NCI-H2029 treated with DMSO at 0.1 percent for 48 hours (cell line): ENCODE results near the gene RAB37.

Source experiments
- DNase-seq: peaks from one replicate; lab custom pipeline; 2025; lab: John Stamatoyannopoulos, UW

The RAB37 gene

DNA sequence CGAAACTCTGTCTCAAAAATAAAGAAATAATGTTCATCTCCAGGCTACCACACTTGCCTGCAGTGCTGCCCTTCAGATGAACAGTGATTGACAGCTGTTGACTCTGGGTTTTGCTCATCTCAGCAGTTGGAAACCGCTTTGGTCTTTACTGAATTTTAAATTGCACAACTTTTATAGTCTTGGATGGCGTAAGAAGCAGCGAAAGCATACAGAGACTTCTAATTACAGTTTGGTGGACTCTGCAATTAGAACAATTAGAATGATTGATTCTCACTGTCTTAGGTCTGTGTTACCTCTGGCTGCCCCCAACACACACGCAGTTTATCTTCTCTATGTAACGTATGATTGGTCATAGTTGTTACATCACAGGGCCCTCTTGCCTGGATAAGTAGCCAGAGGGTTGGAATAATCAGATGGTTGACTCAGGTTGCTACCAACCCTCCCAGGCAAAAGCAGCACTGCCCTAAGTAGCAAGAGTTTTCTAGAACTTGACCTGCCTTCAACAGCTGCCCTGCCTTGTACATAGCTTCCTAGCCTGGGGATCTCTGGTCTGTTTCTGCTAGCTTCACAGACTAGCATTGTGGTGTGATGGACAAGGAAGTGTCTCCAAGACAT lies 41.0 kb downstream of the RAB37 start:
- no peak for DNase-seq

DNA sequence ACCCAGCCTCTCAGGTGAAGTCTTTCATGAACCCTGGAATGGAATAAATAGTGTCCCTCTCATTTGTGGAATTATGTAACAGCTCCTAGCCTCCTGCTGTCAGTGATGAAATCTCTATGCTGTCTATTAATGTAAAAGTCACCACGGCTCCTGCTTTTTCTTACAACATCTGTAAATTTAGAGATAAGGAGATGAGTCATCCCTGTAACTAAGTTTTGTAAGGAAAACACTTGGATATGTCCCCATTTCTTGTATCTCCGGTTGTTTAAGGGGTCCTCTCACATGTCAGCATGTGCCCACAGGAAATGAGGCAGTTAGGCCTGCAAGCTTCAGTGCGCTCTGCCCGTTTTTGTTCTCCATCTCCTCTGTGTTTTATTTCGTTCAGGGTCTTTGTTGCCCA lies 41.9 kb downstream of the RAB37 start:
- DNase-seq: no peak

DNA sequence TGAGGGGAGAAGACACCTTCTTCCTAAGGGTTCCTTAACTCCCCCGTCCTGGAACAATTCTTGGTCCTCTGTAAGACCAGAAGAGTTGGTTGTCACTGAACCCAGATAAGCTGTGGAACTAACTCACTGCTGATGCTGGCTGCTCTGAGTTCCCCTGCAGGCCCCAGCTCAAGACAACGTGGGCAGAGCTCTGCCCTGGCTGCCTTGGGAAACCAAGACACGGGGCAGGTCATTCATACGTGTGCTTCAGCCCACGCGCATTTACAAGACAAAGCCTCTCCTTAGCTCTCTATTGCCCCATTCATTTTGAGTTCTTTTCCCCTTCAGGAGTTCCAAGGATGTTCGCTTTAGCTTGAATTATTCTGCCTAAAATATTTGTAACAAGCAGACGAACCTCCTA lies 42.4 kb downstream of the RAB37 start:
- DNase-seq: no peak

DNA sequence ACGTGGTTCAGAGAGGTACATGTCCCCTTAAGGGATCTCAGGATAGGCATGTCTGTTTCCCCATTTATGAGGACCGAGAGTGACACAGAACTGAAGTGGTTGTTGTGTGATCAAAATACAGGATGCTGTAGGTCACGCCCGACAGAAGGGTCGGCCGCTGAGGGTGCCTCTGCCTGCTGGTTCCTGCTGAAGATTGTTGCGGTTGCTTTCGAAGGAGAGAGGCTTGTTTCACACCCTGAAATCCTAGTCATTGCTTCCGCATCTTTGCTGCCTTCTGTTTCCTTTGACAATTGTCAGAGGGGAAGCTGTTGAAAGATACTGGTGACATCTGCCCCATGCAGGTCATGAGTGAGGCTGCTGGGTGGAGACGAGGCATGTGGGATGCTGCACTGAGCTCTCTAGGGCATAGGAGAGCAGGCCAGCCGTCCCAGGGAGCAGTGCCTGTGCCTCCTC lies 42.9 kb downstream of the RAB37 start:
- DNase-seq: no peak

DNA sequence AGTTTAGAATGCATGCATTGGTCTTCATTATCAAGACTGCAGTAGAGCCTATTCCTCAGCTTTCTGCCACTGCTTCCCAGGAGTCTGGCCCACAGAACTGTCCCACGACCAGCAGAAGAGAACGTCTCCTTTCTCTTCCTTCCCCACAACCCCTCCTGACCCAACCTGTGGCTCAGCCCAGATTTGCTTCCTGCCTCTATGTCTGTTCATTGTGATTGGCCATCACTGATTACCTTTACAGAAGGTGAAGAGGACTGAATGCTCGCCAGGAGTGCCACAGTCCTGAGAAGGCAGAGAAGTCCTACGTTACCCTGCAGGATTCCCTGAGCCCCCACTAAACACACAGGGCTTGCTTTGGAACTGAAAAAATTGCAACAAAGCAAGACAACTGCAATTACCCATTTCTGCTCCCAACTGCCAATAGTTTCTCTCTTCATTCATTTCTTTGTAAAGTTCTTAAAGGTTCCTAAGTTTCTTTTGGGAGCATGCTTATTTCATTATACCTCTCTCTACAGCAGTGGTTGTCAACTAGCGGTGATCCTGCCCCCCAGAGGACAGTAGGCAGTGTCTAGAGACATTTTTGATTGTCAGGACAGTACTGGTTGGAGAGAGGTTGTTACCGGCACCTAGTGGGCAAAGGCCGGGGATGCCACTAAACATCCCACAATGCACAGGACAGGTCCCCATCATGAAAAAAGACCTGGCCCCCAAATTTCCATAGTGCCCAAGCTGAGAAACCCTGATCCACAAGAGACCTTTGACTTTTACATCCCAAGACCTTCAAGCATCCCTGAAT lies 43.6 kb downstream of the RAB37 start:
- DNase-seq: no peak

DNA sequence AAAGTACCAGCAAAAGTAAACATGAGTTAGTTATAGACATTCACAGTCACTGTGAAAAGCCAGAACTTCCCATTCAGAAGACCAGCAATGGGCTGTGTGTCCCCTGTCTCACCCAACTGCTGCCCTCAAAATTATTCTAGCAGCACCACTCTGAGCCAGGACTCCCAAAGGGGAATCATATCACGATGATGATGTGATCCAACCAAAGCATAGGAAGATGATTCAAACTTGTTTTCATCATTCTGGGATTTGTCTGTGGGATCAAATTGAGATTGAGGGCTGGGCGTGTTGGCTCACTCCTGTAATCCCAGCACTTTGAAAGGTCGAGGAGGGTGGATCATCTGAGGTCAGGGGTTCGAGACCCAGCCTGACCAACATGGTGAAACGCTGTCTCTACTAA lies 45.5 kb downstream of the RAB37 start:
- DNase-seq: no peak

DNA sequence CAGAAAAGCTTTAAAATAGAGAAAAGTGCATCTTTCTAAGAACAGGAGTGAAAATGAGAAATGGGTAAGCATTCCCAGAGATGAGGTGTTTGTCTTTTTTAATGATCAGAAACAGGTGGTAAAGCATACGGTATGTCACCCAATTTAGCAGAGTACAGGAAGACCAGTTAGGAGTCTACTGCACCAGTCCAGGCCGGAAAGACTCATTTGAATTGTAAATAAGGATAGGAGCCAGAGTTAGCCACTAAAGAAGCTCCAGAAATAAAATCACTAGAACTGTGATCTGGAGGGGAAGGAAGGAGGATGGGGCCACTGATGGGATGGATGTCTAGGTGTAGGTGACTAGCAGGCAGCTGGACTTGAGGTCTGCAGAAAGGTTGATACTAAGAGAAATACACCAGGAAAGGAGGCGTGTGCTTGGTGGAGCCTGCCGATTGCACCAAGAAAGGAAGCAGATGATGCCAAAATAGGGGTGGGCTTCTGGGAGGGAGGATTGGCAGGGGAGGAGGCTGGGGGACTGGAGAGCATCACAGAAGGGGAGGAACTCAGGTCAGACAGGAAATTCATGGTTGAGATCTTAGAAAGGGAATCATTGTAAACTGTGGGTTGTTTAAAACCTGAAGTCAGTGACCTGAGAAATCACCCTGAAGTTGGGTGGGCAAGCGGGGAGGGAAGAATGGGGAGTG lies 47.2 kb downstream of the RAB37 start:
- no peak for DNase-seq

DNA sequence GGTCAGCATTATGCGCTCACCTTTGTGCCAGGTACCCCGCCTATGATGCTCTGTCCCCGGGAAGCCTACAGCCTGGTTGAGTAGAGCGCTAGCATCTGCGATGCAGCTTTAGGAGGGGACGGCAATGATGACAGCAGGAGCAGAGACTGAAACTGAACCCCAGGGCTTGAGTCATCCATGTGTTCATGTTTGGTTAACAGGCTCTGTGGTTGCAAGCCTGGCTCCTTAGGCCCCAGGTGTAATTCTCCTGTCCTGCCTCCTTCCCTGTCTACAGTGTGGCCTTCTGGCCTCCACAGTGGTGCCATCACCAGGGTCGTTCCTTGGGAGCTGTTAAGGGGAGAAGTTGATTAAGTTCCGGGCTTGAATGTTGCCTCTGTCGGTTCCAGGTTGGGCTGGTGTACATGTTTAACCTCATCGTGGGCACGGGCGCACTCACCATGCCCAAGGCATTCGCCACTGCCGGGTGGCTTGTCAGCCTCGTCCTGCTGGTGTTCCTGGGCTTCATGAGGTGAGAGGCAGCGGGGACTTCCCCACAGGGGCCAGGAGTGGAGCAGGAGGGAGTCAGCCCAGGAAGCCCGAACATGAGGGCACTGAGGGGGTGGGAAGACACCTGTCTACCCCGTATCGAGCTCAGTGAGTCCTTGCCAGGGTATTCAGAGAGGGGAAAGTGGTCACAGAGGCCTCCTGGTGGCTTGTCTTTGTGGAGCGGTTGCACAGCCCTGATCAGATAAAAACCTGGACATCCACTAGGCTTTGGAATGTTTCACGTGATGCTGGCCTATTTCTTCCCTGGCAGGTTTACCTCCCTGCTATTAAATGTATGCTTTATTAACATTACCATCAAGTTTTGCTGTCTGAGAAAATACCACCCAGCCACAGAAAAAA lies 48.3 kb downstream of the RAB37 start:
- DNase-seq: no peak

DNA sequence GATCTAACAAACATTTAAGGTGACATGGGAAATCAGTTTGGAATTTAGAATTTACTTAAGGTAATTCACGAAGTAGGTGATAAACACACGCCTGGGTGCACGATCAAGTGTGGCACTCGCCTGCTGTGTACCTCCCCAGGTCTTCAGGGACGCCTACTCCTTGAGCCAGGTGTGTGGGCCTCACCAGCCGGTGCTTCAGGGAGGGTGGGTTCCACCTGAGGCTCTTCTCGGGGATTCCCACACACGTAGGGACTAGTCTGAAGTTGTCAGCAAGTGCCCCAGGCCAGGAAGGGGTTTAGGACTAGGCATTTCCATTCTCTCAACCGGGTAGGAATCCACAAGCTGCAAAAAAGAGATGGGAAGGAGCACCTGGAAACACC lies 48.9 kb downstream of the RAB37 start:
- no peak for DNase-seq

DNA sequence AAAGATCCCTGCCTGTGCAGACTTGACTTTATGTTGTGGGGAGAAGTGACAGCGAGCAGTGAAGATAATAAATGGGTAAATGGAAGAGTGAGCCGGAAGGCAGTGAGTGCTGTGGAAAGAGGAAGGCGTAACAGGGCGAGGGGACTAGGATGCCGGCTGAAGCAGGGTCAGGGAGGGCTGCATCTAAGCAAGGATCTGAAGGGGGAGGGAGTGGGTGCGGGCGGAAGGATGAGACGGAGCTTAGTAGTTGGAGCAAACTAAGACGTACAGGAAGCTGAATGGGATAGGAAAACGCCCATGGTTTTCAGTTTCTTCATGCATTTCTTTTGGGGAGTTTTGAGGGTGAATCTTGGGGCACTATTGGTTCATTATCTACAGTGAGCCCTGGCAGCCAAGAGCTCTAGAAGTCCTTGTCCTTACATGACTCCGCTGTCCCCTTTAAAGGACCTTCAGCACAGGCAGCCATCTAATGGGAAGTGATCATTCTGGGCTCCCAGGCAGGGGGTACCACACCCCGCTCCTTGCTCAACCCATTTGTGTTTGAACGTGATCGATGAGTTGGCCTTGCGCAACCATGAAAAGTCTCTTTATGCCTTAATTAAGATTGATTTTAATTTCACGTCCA lies 49.5 kb downstream of the RAB37 start:
- DNase-seq: no peak

DNA sequence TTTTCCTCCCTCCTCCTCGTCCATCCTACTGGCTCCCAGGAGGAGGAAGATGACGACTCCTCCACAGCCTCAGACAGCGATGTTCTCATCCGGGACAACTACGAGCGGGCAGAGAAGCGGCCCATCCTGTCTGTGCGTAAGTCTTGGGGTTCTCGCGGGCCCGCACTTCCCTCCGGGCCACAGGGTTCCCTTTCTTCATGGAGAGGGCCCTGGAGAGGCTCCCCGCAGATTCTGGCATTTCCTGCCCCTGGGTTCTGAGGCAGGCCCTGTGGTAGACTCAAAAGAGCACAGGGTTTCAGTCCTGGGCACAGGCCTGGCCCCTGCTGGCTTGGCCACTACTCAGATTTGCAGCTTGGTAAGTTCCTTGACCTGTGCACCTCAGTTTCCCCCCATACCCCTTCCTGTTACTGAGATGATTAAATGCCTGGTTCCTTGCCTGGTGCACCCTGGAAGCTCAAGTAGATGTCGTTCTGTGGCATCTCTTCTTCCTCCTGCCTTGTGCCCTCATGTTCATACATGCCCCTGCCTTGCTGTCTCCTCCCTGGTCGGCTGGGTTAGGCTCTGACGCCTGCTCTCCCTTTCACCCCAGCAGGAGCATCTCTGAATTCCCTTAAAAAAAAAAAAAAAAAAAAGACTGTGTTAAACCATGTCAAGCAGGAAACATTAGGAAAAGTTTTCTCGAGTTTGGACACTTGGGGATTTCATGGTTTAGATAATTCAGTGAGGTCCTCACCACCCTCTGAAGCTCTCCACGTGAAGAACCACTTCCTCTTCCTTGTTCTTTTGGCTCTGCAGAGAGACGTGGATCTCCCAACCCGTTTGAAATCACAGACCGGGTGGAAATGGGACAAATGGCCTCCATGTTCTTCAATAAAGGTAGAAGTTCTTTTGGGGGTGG lies 53.4 kb downstream of the RAB37 start:
- DNase-seq: no peak

DNA sequence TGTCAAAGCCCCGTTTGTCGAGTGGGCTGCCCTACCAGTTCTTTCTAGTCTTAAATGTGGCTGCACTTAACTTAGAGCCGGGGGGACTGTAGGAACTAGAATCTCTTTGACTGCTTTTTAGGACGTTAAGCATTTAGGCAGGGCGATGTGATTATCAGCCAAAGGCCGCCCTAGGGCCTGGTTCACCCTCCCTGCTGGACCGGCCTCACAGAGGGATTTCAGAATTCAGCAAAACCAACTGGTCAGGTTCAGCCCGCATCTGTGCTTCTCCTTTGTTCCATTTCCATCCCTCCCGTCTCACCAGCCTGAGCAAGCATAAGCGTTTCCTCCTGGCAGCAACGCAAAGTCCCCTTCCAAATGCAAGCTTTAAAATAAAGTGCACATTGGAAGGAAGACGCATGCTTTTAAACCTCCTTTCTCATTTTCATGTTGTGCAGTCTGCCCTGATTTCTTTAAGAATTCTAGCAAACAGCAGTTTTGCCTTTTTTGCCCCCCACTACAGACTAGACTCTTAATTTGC lies 55.6 kb downstream of the RAB37 start:
- no peak for DNase-seq

DNA sequence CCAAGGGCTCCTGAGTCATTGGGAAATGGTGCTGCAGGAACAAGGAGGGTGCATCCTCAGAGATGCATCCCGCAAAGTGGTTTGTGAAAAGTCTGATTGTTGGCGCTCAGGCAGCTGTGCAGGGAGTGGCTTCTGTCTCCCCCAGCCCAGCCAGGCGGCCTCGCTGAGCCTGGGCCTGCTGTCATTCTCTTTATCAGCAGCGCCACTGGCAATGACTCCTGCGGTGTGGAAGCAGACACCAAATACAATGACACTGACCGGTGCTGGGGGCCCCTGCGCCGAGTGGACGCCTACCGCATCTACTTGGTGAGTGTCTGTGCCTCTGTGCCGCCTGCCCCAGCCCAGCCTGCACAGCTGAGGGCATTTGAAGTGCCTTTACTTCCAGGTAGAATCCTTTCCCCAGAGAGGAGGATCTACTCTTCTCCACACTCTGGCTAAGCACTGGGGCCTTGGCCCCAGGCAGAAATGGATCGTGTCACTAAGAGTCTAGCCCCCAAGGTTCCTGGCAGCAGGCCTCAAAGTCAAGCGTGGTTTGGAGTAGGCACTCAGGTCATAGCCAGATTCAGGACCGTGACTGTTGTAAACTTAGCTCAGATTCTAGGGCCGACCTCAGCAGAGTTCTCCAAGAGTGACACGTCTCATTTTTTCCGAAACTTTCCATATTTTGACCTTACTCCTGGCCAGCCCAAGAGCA lies 58.4 kb downstream of the RAB37 start:
- DNase-seq: no peak

DNA sequence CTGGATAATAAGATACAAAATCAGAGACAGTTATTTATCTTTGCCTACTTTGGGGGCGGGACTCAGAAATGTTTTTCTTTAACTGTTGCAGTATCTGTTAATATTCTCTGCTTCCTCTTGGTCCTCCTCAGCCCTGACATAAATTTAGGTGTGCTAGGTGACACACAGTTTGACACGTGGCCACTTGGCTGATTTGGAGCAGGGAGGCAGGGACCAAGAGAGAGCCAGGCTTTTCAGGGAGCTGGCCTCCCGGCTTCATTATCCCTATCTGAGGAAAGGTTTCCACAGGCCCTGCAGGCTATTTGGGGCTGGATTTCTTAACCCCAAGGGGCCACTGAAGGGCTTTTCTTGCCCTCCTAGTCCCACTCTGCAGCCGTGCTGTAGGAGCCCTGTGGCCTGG lies 59.2 kb downstream of the RAB37 start:
- no peak for DNase-seq

DNA sequence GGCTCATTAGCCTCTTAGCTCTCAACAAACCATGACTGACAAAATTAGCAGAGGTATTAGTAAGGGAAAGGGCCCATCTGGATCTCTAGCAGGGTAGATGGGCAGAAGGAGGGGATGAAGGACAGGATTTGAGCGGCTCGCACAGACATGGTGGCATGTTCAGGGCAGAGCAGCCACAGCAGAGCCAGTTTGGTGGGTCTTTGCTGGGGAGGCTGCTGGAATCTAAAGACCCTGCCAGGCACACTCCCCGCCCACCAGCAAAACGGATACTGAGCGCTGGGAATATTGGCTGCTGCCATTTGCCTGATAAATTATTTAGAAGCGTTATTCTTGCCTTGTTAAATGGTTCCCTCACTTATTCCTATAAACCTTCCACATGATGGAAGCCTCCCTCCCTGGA lies 59.8 kb downstream of the RAB37 start:
- DNase-seq: no peak
